ENCODE measurements around the gene MRPL21. TPM values are rescaled to one million over a fixed set of nuclear protein-coding genes. Genes with fewer than 3 reads are reported as not detected.

The MRPL21 gene
- total and polyA plus RNA-seq, 9 of the 15 experiments (the other 6 are each of a cell fraction or from before 2014, with no cell fraction given): 196 to 618 (median 232) TPM

DNA sequence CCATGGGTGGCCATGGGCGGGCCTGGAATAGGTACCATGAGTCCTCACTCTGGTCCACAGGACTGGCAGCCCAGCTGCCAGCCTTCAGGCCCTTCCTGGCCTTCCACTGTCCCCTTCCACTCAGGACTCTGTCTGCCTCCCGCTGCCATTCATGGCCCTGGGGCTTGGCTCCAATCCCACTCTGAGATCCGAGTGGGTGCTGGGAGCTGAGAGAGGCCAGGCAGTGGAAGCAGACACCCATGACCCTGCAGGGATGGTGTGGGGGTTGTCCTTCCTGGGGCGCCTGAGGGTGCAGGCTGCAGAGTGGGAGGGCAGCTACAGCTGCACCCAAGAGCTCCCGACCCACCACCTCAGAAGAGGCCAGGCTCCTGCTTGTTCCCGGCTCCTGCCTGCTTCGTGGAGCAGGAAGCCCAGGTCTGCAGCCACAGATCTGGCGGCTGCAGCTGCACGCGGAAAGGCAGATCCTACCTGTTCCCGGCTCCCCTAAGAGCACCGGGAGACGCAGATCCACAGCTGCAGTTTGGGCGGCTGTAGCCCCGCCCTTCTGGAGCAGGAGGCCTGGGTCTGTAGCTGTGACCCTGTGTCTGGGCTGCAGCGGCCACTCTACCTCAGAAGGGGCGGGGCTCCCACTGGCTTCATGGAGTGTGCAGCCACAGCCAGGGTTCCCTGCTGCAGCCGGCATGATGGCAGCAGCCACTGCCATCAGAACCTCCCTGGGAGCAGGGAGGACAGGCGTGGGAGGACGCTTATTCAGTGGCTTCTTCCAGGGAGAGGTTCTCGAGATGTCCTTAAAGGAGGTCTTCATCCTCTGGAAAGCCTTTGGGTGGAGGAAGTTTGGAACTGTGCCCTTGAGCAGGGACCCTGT is 27.6 kb upstream of the MRPL21 start:
- ChIA-PET POLR2A (no interaction called here), CTCF (ENCODE audit: low intra/inter-chr PET ratio) (no interaction called here)
- H3K36me3 ChIP-seq (ENCODE audit: control insufficient read depth, insufficient read depth, low read length): peaks cover 87% of the 10 kb centered on the region; the same call in 2 of the 3 replicates
- ATAC-seq (no peak), DNase-seq (ENCODE audit: extremely low read depth in 1 of 4, low spot score in 3 of 4) (no peak), FAIRE-seq (no peak)
- H3K4me1 ChIP-seq (replicated peaks in 1 of 2; ENCODE audit: control insufficient read depth in 2 of 2, insufficient read depth in 2 of 2, low read length in 2 of 2): peaks cover 0 to 5% of the 10 kb centered on the region in 2 experiments; a peak in 1 of 5 replicates
- no peak overlapping the region for H3K4me2 ChIP-seq (ENCODE audit: insufficient read depth, low read length)
- H3K4me3 ChIP-seq: no peak overlapping the region
- no peaks in the 10 kb centered on the region for H3K9me1 ChIP-seq (ENCODE audit: control insufficient read depth, insufficient read depth, low read length)
- H3K27me3 ChIP-seq (ENCODE audit: control insufficient read depth in 2 of 2, insufficient read depth in 2 of 2, low read length in 2 of 2): no peaks in the 10 kb centered on the region
- TF ChIP-seq KLF16 (IDR thresholded peaks at IDR 0.05) (no peak), POLR2G (IDR thresholded peaks at IDR 0.05; ENCODE audit: low read depth, low read length) (peak; percentile 33; the same call in 1 of the 2 replicates)
- no peak overlapping the region for H3K27ac ChIP-seq (ENCODE audit: extremely low read depth, low read depth, low read length)
- H3K9me3 ChIP-seq (replicated peaks; ENCODE audit: control insufficient read depth, insufficient read depth, low read depth, low read length): no peaks in the 10 kb centered on the region; the same call in 1 of the 2 replicates
- no TSS peak for BruUV-seq (replicated peaks)
- H2AFZ ChIP-seq (ENCODE audit: low read depth, low read length): no peak overlapping the region
- H4K20me1 ChIP-seq (replicated peaks; ENCODE audit: control insufficient read depth, insufficient read depth, low read length): no peaks in the 10 kb centered on the region
- no peak overlapping the region; a peak in 1 of 4 replicates for H3K9ac ChIP-seq (ENCODE audit: insufficient read depth in 1 of 2, low read depth in 2 of 2, low read length in 2 of 2)
- no peaks in the 10 kb centered on the region for H3K79me2 ChIP-seq (ENCODE audit: control insufficient read depth, insufficient read depth, low read length)
- in situ Hi-C loops (cut with MboI): no loop called here
- intact Hi-C loops (cut with micrococcal nuclease): no loop called here
- WGBS (ENCODE audit: insufficient coverage, low coverage, missing lambda C conversion rate): 88% methylated on average over 19 of the region's 21 CpGs

Measured in K562 (cell line).